Measurements from ENCODE around the gene TRMT44.

The TRMT44 gene

GRCh38 chr4:8469550-8469949, 29.0 kb downstream of the TRMT44 start:
- H3K4me3 ChIP-seq (ENCODE audit: low read length): no peak overlapping the region
- TF ChIP-seq EZH2phosphoT487 (IDR thresholded peaks at IDR 0.05; ENCODE audit: low read depth): no peak
- TF ChIP-seq, protein P1, sequence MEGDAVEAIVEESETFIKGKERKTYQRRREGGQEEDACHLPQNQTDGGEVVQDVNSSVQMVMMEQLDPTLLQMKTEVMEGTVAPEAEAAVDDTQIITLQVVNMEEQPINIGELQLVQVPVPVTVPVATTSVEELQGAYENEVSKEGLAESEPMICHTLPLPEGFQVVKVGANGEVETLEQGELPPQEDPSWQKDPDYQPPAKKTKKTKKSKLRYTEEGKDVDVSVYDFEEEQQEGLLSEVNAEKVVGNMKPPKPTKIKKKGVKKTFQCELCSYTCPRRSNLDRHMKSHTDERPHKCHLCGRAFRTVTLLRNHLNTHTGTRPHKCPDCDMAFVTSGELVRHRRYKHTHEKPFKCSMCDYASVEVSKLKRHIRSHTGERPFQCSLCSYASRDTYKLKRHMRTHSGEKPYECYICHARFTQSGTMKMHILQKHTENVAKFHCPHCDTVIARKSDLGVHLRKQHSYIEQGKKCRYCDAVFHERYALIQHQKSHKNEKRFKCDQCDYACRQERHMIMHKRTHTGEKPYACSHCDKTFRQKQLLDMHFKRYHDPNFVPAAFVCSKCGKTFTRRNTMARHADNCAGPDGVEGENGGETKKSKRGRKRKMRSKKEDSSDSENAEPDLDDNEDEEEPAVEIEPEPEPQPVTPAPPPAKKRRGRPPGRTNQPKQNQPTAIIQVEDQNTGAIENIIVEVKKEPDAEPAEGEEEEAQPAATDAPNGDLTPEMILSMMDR (IDR thresholded peaks at IDR 0.05; ENCODE audit: low read depth, low read length): no peak
- H4K20me1 ChIP-seq (ENCODE audit: insufficient read depth, low read length): no peaks in the 10 kb centered on the region
- H3K9me3 ChIP-seq (ENCODE audit: insufficient read depth, low read length): no peaks in the 10 kb centered on the region
- H3K4me1 ChIP-seq (ENCODE audit: low read length): no peaks in the 10 kb centered on the region
- H3K4me2 ChIP-seq (ENCODE audit: low read length): no peak overlapping the region
- H3K79me2 ChIP-seq (ENCODE audit: low read length): no peaks in the 10 kb centered on the region
- no peak overlapping the region for H3K27ac ChIP-seq (ENCODE audit: low read length)
- peaks cover 29% of the 10 kb centered on the region for H3K36me3 ChIP-seq (replicated peaks; ENCODE audit: low read depth, low read length)
- no peaks in the 10 kb centered on the region for H3K27me3 ChIP-seq (ENCODE audit: low read depth, low read length)
- no peak overlapping the region for H2AFZ ChIP-seq (ENCODE audit: low read depth, low read length)
- no peak overlapping the region for H3K9ac ChIP-seq (ENCODE audit: low read length)

- no peak for TF ChIP-seq EZH2phosphoT487 (IDR thresholded peaks at IDR 0.05; ENCODE audit: low read depth)
- TF ChIP-seq, protein P1 (IDR thresholded peaks at IDR 0.05; ENCODE audit: low read depth, low read length): no peak
- Histone ChIP-seq H3K36me3 (replicated peaks; ENCODE audit: low read depth, low read length) (peaks cover 26% of the 10 kb centered on the region), H3K4me2 (ENCODE audit: low read length) (no peak overlapping the region), H3K79me2 (ENCODE audit: low read length) (no peaks in the 10 kb centered on the region), H3K4me3 (ENCODE audit: low read length) (no peak overlapping the region), H3K4me1 (ENCODE audit: low read length) (peaks cover 4% of the 10 kb centered on the region), H3K27me3 (ENCODE audit: low read depth, low read length) (no peaks in the 10 kb centered on the region), H2AFZ (ENCODE audit: low read depth, low read length) (no peak overlapping the region), H3K9ac (ENCODE audit: low read length) (no peak overlapping the region), H3K9me3 (ENCODE audit: insufficient read depth, low read length) (no peaks in the 10 kb centered on the region), H3K27ac (ENCODE audit: low read length) (no peak overlapping the region), H4K20me1 (ENCODE audit: insufficient read depth, low read length) (no peaks in the 10 kb centered on the region)
Measured at GRCh38 chr4:8470451-8471024, 30.0 kb downstream of the TRMT44 start.

- H3K4me3 ChIP-seq (ENCODE audit: low read length): no peak overlapping the region
- TF ChIP-seq, protein P1 (IDR thresholded peaks at IDR 0.05; ENCODE audit: low read depth, low read length): no peak
- TF ChIP-seq EZH2phosphoT487 (IDR thresholded peaks at IDR 0.05; ENCODE audit: low read depth): no peak
- H3K79me2 ChIP-seq (ENCODE audit: low read length): no peaks in the 10 kb centered on the region
- H2AFZ ChIP-seq (ENCODE audit: low read depth, low read length): no peak overlapping the region
- H3K36me3 ChIP-seq (replicated peaks; ENCODE audit: low read depth, low read length): peaks cover 27% of the 10 kb centered on the region
- no peaks in the 10 kb centered on the region for H4K20me1 ChIP-seq (ENCODE audit: insufficient read depth, low read length)
- no peak overlapping the region for H3K4me2 ChIP-seq (ENCODE audit: low read length)
- H3K9me3 ChIP-seq (ENCODE audit: insufficient read depth, low read length): no peaks in the 10 kb centered on the region
- H3K27ac ChIP-seq (ENCODE audit: low read length): no peak overlapping the region
- H3K27me3 ChIP-seq (ENCODE audit: low read depth, low read length): no peaks in the 10 kb centered on the region
- H3K9ac ChIP-seq (ENCODE audit: low read length): no peak overlapping the region
- H3K4me1 ChIP-seq (ENCODE audit: low read length): peaks cover 11% of the 10 kb centered on the region
Measured at GRCh38 chr4:8471211-8471875, 30.8 kb downstream of the TRMT44 start.

GRCh38 chr4:8472158-8472688, 31.6 kb downstream of the TRMT44 start:
- Histone ChIP-seq H4K20me1 (ENCODE audit: insufficient read depth, low read length) (no peaks in the 10 kb centered on the region), H3K27me3 (ENCODE audit: low read depth, low read length) (no peaks in the 10 kb centered on the region), H2AFZ (ENCODE audit: low read depth, low read length) (no peak overlapping the region), H3K4me2 (ENCODE audit: low read length) (no peak overlapping the region), H3K27ac (ENCODE audit: low read length) (no peak overlapping the region), H3K4me3 (ENCODE audit: low read length) (no peak overlapping the region), H3K9ac (ENCODE audit: low read length) (no peak overlapping the region), H3K9me3 (ENCODE audit: insufficient read depth, low read length) (no peaks in the 10 kb centered on the region), H3K79me2 (ENCODE audit: low read length) (no peaks in the 10 kb centered on the region), H3K36me3 (replicated peaks; ENCODE audit: low read depth, low read length) (peaks cover 30% of the 10 kb centered on the region), H3K4me1 (ENCODE audit: low read length) (peaks cover 11% of the 10 kb centered on the region)
- TF ChIP-seq, protein P1 (IDR thresholded peaks at IDR 0.05; ENCODE audit: low read depth, low read length): no peak
- no peak for TF ChIP-seq EZH2phosphoT487 (IDR thresholded peaks at IDR 0.05; ENCODE audit: low read depth)

All from OCI-LY3 (cell line).